ENCODE measurements around the gene TCF7L1.

TCF7L1 gene

GRCh38 chr2:85245891-85246290 lies 112.7 kb downstream of the TCF7L1 start:
- TF ChIP-seq REST (IDR thresholded peaks at IDR 0.05; ENCODE audit: insufficient replicate concordance, low read depth), result no peak
- TF ChIP-seq POLR2AphosphoS5 (IDR thresholded peaks at IDR 0.05; ENCODE audit: low read depth), result no peak
- no peak for TF ChIP-seq SPI1 (IDR thresholded peaks at IDR 0.05; ENCODE audit: borderline replicate concordance, low read depth)
- TF ChIP-seq GABPA (IDR thresholded peaks at IDR 0.05; ENCODE audit: low read depth), result no peak
- TF ChIP-seq CTCF (IDR thresholded peaks at IDR 0.05; ENCODE audit: insufficient read depth, low read length), result no peak
- no peak overlapping the region for H3K27ac ChIP-seq (replicated peaks)
- no peak for DNase-seq (ENCODE audit: low read depth in 1 of 2, low spot score in 1 of 2)
- no peak overlapping the region for H3K4me3 ChIP-seq (replicated peaks; ENCODE audit: insufficient read depth, low read length)
- no peaks in the 10 kb centered on the region for H3K27me3 ChIP-seq (ENCODE audit: insufficient read depth, poor library complexity, severe bottlenecking)

- TF ChIP-seq CTCF (IDR thresholded peaks at IDR 0.05; ENCODE audit: insufficient read depth, low read length), result no peak
- TF ChIP-seq SPI1 (IDR thresholded peaks at IDR 0.05; ENCODE audit: borderline replicate concordance, low read depth), result no peak
- no peak for TF ChIP-seq GABPA (IDR thresholded peaks at IDR 0.05; ENCODE audit: low read depth)
- no peak for TF ChIP-seq POLR2AphosphoS5 (IDR thresholded peaks at IDR 0.05; ENCODE audit: low read depth)
- no peak for TF ChIP-seq REST (IDR thresholded peaks at IDR 0.05; ENCODE audit: insufficient replicate concordance, low read depth)
- H3K27ac ChIP-seq (replicated peaks), result no peak overlapping the region
- H3K27me3 ChIP-seq (ENCODE audit: insufficient read depth, poor library complexity, severe bottlenecking), result no peaks in the 10 kb centered on the region
- H3K4me3 ChIP-seq (replicated peaks; ENCODE audit: insufficient read depth, low read length), result no peak overlapping the region
- DNase-seq (ENCODE audit: low read depth in 1 of 2, low spot score in 1 of 2), result no peak
Measured at GRCh38 chr2:85246348-85246747, 113.2 kb downstream of the TCF7L1 start.

- TF ChIP-seq SPI1 (IDR thresholded peaks at IDR 0.05; ENCODE audit: borderline replicate concordance, low read depth), result no peak
- no peak for TF ChIP-seq REST (IDR thresholded peaks at IDR 0.05; ENCODE audit: insufficient replicate concordance, low read depth)
- no peak for TF ChIP-seq CTCF (IDR thresholded peaks at IDR 0.05; ENCODE audit: insufficient read depth, low read length)
- TF ChIP-seq GABPA (IDR thresholded peaks at IDR 0.05; ENCODE audit: low read depth), result no peak
- Histone ChIP-seq H3K4me3 (replicated peaks; ENCODE audit: insufficient read depth, low read length) (no peak overlapping the region), H3K27me3 (ENCODE audit: insufficient read depth, poor library complexity, severe bottlenecking) (no peaks in the 10 kb centered on the region), H3K27ac (replicated peaks) (no peak overlapping the region)
- no peak for DNase-seq (ENCODE audit: low read depth in 1 of 2, low spot score in 1 of 2)
Measured at GRCh38 chr2:85247610-85248009, 114.4 kb downstream of the TCF7L1 start.

Data from HL-60 (cell line).